K562 (cell line): Measurements from ENCODE around the gene PDE4D. TPM values are rescaled to one million over a fixed set of nuclear protein-coding genes. Genes with fewer than 3 reads are reported as not detected.

Experiments
- ATAC-seq: fragments of 200-7000 bp; cut with Tn5 transposase; 3 replicates; pipeline ENCODE4 v1.9.1; 2020; ENCODE audit warnings: moderate library complexity
- BruUV-seq: library from RNA; stranded (reverse); fragments of 400-500 nt; replicated peaks from 2 replicates; lab custom pipeline; 2021; lab: Mats Ljungman, UMichigan
- CTCF ChIA-PET: fragments of 300-600 bp; formaldehyde crosslinking; extraction: SDS; loops from one replicate; lab custom pipeline; 2021; ENCODE audit warnings: low intra/inter-chr PET ratio; lab: Yijun Ruan, JAX
- POLR2A ChIA-PET: fragments of 300-600, 350-650 bp; sonication (Branson Sonifier 250); formaldehyde crosslinking; extraction: SDS; loops from one replicate; lab custom pipeline; 2021; ENCODE audit warnings: antibody characterized with exemption, inconsistent platforms; lab: Yijun Ruan, JAX
- DNase-seq, 4 experiments: peaks; one replicate each; pipeline versions ENCODE4 v3.0.0 to v3.0.0-alpha.2; 2011 to 2018; ENCODE audit warnings: low spot score in 3 of 4, mixed read lengths in 3 of 4; ENCODE audit errors: extremely low read depth in 1 of 4
- FAIRE-seq: peaks from 2 replicates; lab custom pipeline; 2011; peaks lifted over from hg19 to GRCh38; lab: Jason Lieb, UNC
- H2AFZ ChIP-seq: 2 replicates; pipeline ENCODE4 v1.6.0; 2011; ENCODE audit warnings: low read depth, low read length, control low read depth, inconsistent platforms
- H3K27ac ChIP-seq: fragments of 200-600 bp; 3 replicates; pipeline ENCODE4 v1.8.0; 2011; ENCODE audit warnings: low read depth, mild to moderate bottlenecking, control low read depth, inconsistent platforms, low read length, moderate library complexity, mixed read lengths; ENCODE audit errors: extremely low read depth
- H3K27me3 ChIP-seq, 2 experiments: fragments of 300-600 bp in 1 of 2; 2 replicates in 1 of 2; 3 replicates in 1 of 2; pipeline versions ENCODE4 v1.6.0 to v1.8.0; 2011; ENCODE audit warnings: inconsistent platforms in 2 of 2, low read length in 2 of 2, mild to moderate bottlenecking in 1 of 2, mixed read lengths in 1 of 2, moderate library complexity in 1 of 2; ENCODE audit not compliant: control insufficient read depth in 2 of 2, insufficient read depth in 2 of 2
- H3K36me3 ChIP-seq: fragments of 300-600 bp; 3 replicates; pipeline ENCODE4 v1.8.0; 2011; ENCODE audit warnings: mild to moderate bottlenecking, low read length, inconsistent platforms; ENCODE audit not compliant: control insufficient read depth, insufficient read depth
- H3K4me1 ChIP-seq, 2 experiments: fragments of 200-600 bp in 1 of 2; replicated peaks in 1 of 2; 2 replicates in 1 of 2; 3 replicates in 1 of 2; pipeline versions ENCODE4 v1.5.1 to v1.8.0; 2011; ENCODE audit warnings: inconsistent platforms in 2 of 2, low read length in 2 of 2, mild to moderate bottlenecking in 1 of 2, mixed read lengths in 1 of 2, moderate library complexity in 1 of 2; ENCODE audit not compliant: control insufficient read depth in 2 of 2, insufficient read depth in 2 of 2
- H3K4me2 ChIP-seq: 2 replicates; pipeline ENCODE4 v1.6.1; 2011; ENCODE audit warnings: low read length, control low read depth, inconsistent platforms, mixed read lengths; ENCODE audit not compliant: insufficient read depth
- H3K4me3 ChIP-seq: fragments of 200-600 bp; sonication (generic), shearing (Covaris generic); 2 replicates; pipeline ENCODE4 v1.5.1; 2016; ENCODE audit warnings: control low read depth, inconsistent platforms
- H3K79me2 ChIP-seq: fragments of 200-600 bp; 3 replicates; pipeline ENCODE4 v1.8.0; 2011; ENCODE audit warnings: low read length, inconsistent platforms; ENCODE audit not compliant: control insufficient read depth, insufficient read depth
- H3K9ac ChIP-seq, 2 experiments: 2 replicates each; pipeline versions ENCODE4 v1.6.0 to v1.6.1; 2011; ENCODE audit warnings: low read depth in 2 of 2, low read length in 2 of 2, control low read depth in 1 of 2, inconsistent platforms in 1 of 2, mild to moderate bottlenecking in 1 of 2, mixed read lengths in 1 of 2; ENCODE audit not compliant: insufficient read depth in 1 of 2
- H3K9me1 ChIP-seq: one replicate; pipeline ENCODE4 v1.6.0; 2011; ENCODE audit warnings: inconsistent platforms, mild to moderate bottlenecking, low read length, moderate library complexity; ENCODE audit not compliant: control insufficient read depth, insufficient read depth
- H3K9me3 ChIP-seq: replicated peaks from 2 replicates; pipeline ENCODE4 v1.5.1; 2011; ENCODE audit warnings: low read depth, low read length, inconsistent platforms; ENCODE audit not compliant: control insufficient read depth, insufficient read depth
- H4K20me1 ChIP-seq: replicated peaks from 2 replicates; pipeline ENCODE4 v1.6.1; 2011; ENCODE audit warnings: low read length, inconsistent platforms, mixed read lengths; ENCODE audit not compliant: control insufficient read depth, insufficient read depth
- EGR1 ChIP-seq: fragments of 450-650 bp; conservative IDR thresholded peaks from 2 replicates; pipeline ENCODE4 v1.6.1; 2017; ENCODE audit warnings: mild to moderate bottlenecking
- FOXA3 ChIP-seq, 2 experiments: fragments of 450-650 bp in 1 of 2; sonication (generic) in 1 of 2; formaldehyde crosslinking; IDR thresholded peaks in 1 of 2; conservative IDR thresholded peaks in 1 of 2; 2 replicates each; pipeline versions ENCODE4 v1.4.0 to v1.8.0; 2020 to 2022; ENCODE audit warnings: mild to moderate bottlenecking in 2 of 2, missing genetic modification reagents in 1 of 2
- FUS ChIP-seq: fragments of 200-400 bp; formaldehyde crosslinking; optimal IDR thresholded peaks from 2 replicates; pipeline ENCODE3; 2017; ENCODE audit warnings: low read depth, low read length
- GTF2F1 ChIP-seq: IDR thresholded peaks from 2 replicates; pipeline ENCODE4 v1.6.1; 2011; ENCODE audit warnings: low read depth, low read length, improper control_type of control experiment
- NCOA1 ChIP-seq: fragments of 450-650 bp; IDR thresholded peaks from 2 replicates; pipeline ENCODE4 v1.6.1; 2016; ENCODE audit warnings: low read depth
- SMC3 ChIP-seq: conservative IDR thresholded peaks from 2 replicates; pipeline ENCODE4 v1.6.1; 2011; ENCODE audit warnings: low read depth, low read length, improper control_type of control experiment; ENCODE audit not compliant: insufficient read depth
- TOE1 ChIP-seq, 2 experiments: fragments of 450-650 bp in 1 of 2; sonication (generic) in 1 of 2; formaldehyde crosslinking in 1 of 2; IDR thresholded peaks; 2 replicates each; pipeline versions ENCODE4 v1.7.1 to v1.8.0; 2016 to 2022; ENCODE audit warnings: borderline replicate concordance in 2 of 2, mild to moderate bottlenecking in 2 of 2, antibody characterized with exemption in 1 of 2, inconsistent platforms in 1 of 2, low read depth in 1 of 2, missing genetic modification reagents in 1 of 2, moderate library complexity in 1 of 2
- ZC3H4 ChIP-seq: sonication (generic); formaldehyde crosslinking; IDR thresholded peaks from 2 replicates; pipeline ENCODE4 v1.9.0; 2021; ENCODE audit warnings: missing genetic modification reagents, borderline replicate concordance
- ZNF324 ChIP-seq: fragments of 250-450 bp; sonication (Bioruptor Pico); IDR thresholded peaks from 2 replicates; pipeline ENCODE4 v1.4.0; 2020; ENCODE audit warnings: mild to moderate bottlenecking
- ZNF444 ChIP-seq: fragments of 250-450 bp; sonication (Bioruptor Pico); IDR thresholded peaks from 2 replicates; pipeline ENCODE4 v1.4.0; 2020; ENCODE audit warnings: mild to moderate bottlenecking, moderate library complexity
- WGBS: fragments of 100-300 bp; shearing (Covaris generic); methylation state at CpG from one replicate; pipeline ENCODE4 v1.1.6; 2016; ENCODE audit warnings: low coverage, mixed read lengths; ENCODE audit not compliant: insufficient coverage; ENCODE audit errors: missing lambda C conversion rate; 5-methylcytosine and 5-hydroxymethylcytosine counted together
- in situ Hi-C: fragments of 300-500 bp; cut with MboI; formaldehyde crosslinking; loops from 4 replicates; pipeline ENCODE4 v1.15.0; 2018; ENCODE audit warnings: inconsistent platforms, mixed read lengths
- intact Hi-C: fragments of 100-400 bp; cut with micrococcal nuclease; formaldehyde crosslinking; loops from 2 replicates; pipeline ENCODE4 v1.14.2; 2022
- polyA plus RNA-seq, 8 experiments: library from polyadenylated mRNA; depleted of rRNA in 4 of 8; stranded (reverse) in 5 of 8; unstranded in 3 of 8; fragments of >200 nt; fragmentation: Nextera tagmentation in 2 of 8; fragmentation: Illumina TruSeq in 1 of 8; extraction: Ambion mirVana in 2 of 8; extraction: Trizol in 1 of 8; gene quantifications; 2 replicates each; pipeline versions ENCODE4 v1.2.1 to v1.2.3, GENCODE V29; 2011 to 2014; ENCODE audit warnings: inconsistent platforms in 1 of 8, missing spikeins in 1 of 8
- total RNA-seq, 7 experiments: library from RNA; depleted of rRNA in 6 of 7; stranded (reverse); fragments of >200 nt in 6 of 7; fragmentation: Illumina TruSeq in 2 of 7; extraction: Trizol in 2 of 7; gene quantifications; 2 replicates each; pipeline versions ENCODE4 v1.2.1 to v1.2.3, GENCODE V29; 2011 to 2021; ENCODE audit warnings: low replicate concordance in 1 of 7
- TF ChIP-seq, protein P1 (sequence below): fragments of 250-450 bp; sonication (Bioruptor Pico); IDR thresholded peaks from 2 replicates; pipeline ENCODE4 v1.5.0; 2022; ENCODE audit warnings: mild to moderate bottlenecking
- TF ChIP-seq, protein P2 (sequence below): fragments of 250-450 bp; sonication (Bioruptor Pico); IDR thresholded peaks from 2 replicates; pipeline ENCODE4 v1.8.0; 2021; ENCODE audit warnings: moderate library complexity, mild to moderate bottlenecking, inconsistent platforms
- TF ChIP-seq, protein P3 (sequence below), 2 experiments: IDR thresholded peaks; 2 replicates each; pipeline ENCODE4 v1.6.1; 2011; ENCODE audit warnings: borderline replicate concordance in 1 of 2, control low read depth in 1 of 2, low read depth in 1 of 2, low read length in 1 of 2, mild to moderate bottlenecking in 1 of 2, mixed read lengths in 1 of 2, moderate library complexity in 1 of 2; ENCODE audit not compliant: insufficient read depth in 1 of 2, insufficient read length in 1 of 2, poor library complexity in 1 of 2, severe bottlenecking in 1 of 2; ENCODE audit errors: extremely low read depth in 1 of 2
- TF ChIP-seq, protein P4 (sequence below): IDR thresholded peaks from 3 replicates; pipeline ENCODE4 v1.6.1; 2011; ENCODE audit warnings: borderline replicate concordance, mild to moderate bottlenecking; ENCODE audit not compliant: insufficient read length, insufficient read depth

The PDE4D gene
- total and polyA plus RNA-seq, 9 of the 15 experiments (the other 6 are each of a cell fraction or from before 2014, with no cell fraction given): 0.04 to 0.46 (median 0.13) TPM

DNA sequence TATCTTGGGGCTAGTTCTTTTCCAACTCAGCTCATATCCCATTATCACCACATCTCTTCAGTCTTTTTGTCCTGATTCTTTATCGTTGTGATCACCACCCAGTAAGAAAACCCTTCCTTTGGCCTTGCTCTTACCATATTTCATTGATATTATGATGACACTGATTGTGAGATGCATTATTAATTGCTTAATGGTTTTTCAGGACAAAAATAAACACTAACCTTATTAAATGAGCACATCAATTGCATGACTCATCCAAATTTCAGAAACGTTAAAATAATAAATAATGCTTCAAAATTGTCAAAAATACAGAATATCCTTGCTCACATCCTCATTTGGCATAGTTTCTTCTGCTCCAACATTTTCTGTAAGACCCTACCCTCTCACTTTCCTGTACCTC lies 270.7 kb downstream of the PDE4D start:
- no peaks in the 10 kb centered on the region for H3K27me3 ChIP-seq
- H4K20me1 ChIP-seq: no peaks in the 10 kb centered on the region
- H3K4me3 ChIP-seq: no peak overlapping the region
- no peaks in the 10 kb centered on the region for H3K9me3 ChIP-seq
- DNase-seq: no peak
- no peak overlapping the region for H2AFZ ChIP-seq
- no peak for FAIRE-seq
- CTCF ChIA-PET: no interaction called here
- no peaks in the 10 kb centered on the region for H3K4me1 ChIP-seq
- H3K4me2 ChIP-seq: no peak overlapping the region
- no peak overlapping the region for H3K27ac ChIP-seq
- POLR2A ChIA-PET: no interaction called here
- no peak for ATAC-seq
- no peaks in the 10 kb centered on the region for H3K9me1 ChIP-seq
- WGBS: 0% methylated on average over 2 of the region's 2 CpGs
- intact Hi-C loops: no loop called here
- H3K9ac ChIP-seq: no peak overlapping the region
- H3K36me3 ChIP-seq: no peaks in the 10 kb centered on the region
- BruUV-seq: no TSS peak
- in situ Hi-C loops: no loop called here
- H3K79me2 ChIP-seq: no peaks in the 10 kb centered on the region
- no peak for TF ChIP-seq ZNF444
- TF ChIP-seq FOXA3 (CRISPR knock-in tag; conservative IDR thresholded peaks at IDR 0.05 in 1 of 2, IDR thresholded peaks at IDR 0.05 in 1 of 2): no peak
- TF ChIP-seq NCOA1: no peak
- no peak for TF ChIP-seq SMC3
- TF ChIP-seq FUS: no peak
- no peak for TF ChIP-seq TOE1 (IDR thresholded peaks at IDR 0.05; ENCODE audit: borderline replicate concordance)
- no peak for TF ChIP-seq TOE1 (CRISPR knock-in tag; IDR thresholded peaks at IDR 0.05; ENCODE audit: borderline replicate concordance, low read depth)
- TF ChIP-seq, protein P1, sequence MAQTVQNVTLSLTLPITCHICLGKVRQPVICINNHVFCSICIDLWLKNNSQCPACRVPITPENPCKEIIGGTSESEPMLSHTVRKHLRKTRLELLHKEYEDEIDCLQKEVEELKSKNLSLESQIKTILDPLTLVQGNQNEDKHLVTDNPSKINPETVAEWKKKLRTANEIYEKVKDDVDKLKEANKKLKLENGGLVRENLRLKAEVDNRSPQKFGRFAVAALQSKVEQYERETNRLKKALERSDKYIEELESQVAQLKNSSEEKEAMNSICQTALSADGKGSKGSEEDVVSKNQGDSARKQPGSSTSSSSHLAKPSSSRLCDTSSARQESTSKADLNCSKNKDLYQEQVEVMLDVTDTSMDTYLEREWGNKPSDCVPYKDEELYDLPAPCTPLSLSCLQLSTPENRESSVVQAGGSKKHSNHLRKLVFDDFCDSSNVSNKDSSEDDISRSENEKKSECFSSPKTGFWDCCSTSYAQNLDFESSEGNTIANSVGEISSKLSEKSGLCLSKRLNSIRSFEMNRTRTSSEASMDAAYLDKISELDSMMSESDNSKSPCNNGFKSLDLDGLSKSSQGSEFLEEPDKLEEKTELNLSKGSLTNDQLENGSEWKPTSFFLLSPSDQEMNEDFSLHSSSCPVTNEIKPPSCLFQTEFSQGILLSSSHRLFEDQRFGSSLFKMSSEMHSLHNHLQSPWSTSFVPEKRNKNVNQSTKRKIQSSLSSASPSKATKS: no peak
- TF ChIP-seq, protein P2, sequence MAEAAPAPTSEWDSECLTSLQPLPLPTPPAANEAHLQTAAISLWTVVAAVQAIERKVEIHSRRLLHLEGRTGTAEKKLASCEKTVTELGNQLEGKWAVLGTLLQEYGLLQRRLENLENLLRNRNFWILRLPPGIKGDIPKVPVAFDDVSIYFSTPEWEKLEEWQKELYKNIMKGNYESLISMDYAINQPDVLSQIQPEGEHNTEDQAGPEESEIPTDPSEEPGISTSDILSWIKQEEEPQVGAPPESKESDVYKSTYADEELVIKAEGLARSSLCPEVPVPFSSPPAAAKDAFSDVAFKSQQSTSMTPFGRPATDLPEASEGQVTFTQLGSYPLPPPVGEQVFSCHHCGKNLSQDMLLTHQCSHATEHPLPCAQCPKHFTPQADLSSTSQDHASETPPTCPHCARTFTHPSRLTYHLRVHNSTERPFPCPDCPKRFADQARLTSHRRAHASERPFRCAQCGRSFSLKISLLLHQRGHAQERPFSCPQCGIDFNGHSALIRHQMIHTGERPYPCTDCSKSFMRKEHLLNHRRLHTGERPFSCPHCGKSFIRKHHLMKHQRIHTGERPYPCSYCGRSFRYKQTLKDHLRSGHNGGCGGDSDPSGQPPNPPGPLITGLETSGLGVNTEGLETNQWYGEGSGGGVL (CRISPR knock-in tag): no peak
- TF ChIP-seq, protein P3, sequence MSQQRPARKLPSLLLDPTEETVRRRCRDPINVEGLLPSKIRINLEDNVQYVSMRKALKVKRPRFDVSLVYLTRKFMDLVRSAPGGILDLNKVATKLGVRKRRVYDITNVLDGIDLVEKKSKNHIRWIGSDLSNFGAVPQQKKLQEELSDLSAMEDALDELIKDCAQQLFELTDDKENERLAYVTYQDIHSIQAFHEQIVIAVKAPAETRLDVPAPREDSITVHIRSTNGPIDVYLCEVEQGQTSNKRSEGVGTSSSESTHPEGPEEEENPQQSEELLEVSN (IDR thresholded peaks at IDR 0.05; ENCODE audit: borderline replicate concordance in 1 of 2, extremely low read depth in 1 of 2, insufficient read depth in 1 of 2, insufficient read length in 1 of 2, low read depth in 1 of 2, low read length in 1 of 2, poor library complexity in 1 of 2, severe bottlenecking in 1 of 2): no peak
- TF ChIP-seq, protein P4, sequence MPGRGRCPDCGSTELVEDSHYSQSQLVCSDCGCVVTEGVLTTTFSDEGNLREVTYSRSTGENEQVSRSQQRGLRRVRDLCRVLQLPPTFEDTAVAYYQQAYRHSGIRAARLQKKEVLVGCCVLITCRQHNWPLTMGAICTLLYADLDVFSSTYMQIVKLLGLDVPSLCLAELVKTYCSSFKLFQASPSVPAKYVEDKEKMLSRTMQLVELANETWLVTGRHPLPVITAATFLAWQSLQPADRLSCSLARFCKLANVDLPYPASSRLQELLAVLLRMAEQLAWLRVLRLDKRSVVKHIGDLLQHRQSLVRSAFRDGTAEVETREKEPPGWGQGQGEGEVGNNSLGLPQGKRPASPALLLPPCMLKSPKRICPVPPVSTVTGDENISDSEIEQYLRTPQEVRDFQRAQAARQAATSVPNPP: no peak
- TF ChIP-seq ZNF324 (CRISPR knock-in tag): no peak
- TF ChIP-seq EGR1: no peak
- TF ChIP-seq ZC3H4: no peak
- no peak for TF ChIP-seq GTF2F1
